H9 (cell line): ENCODE data around the gene ATE1. TPM values are rescaled to one million over a fixed set of nuclear protein-coding genes. Genes with fewer than 3 reads are reported as not detected.

ENCODE experiments used
- DNase-seq: peaks from one replicate; pipeline ENCODE4 v3.0.0-alpha.2; 2017
- H2AFZ ChIP-seq: one replicate; pipeline ENCODE4 v1.6.1; 2013; ENCODE audit warnings: mild to moderate bottlenecking, low read length, control low read depth, moderate library complexity
- H2AK5ac ChIP-seq: 2 replicates; pipeline ENCODE4 v1.6.1; 2013; ENCODE audit warnings: low read length, control low read depth, mixed read lengths; ENCODE audit not compliant: insufficient read length
- H2BK120ac ChIP-seq: one replicate; pipeline ENCODE4 v1.6.1; 2013; ENCODE audit warnings: low read depth, mild to moderate bottlenecking, low read length, control low read depth, inconsistent platforms; ENCODE audit not compliant: poor library complexity, severe bottlenecking
- H2BK12ac ChIP-seq: 2 replicates; pipeline ENCODE4 v1.6.1; 2013; ENCODE audit warnings: low read length, control low read depth, mixed read lengths, low read depth; ENCODE audit not compliant: insufficient read length
- H2BK15ac ChIP-seq: 2 replicates; pipeline ENCODE4 v1.6.1; 2013; ENCODE audit warnings: low read depth, low read length, control low read depth
- H2BK20ac ChIP-seq: one replicate; pipeline ENCODE4 v1.6.1; 2013; ENCODE audit warnings: low read depth, mild to moderate bottlenecking, low read length, control low read depth, inconsistent platforms; ENCODE audit not compliant: poor library complexity, severe bottlenecking
- H2BK5ac ChIP-seq: 2 replicates; pipeline ENCODE4 v1.6.1; 2013; ENCODE audit warnings: low read length, control low read depth, mixed read lengths; ENCODE audit not compliant: insufficient read length
- H3K14ac ChIP-seq: 2 replicates; pipeline ENCODE4 v1.6.1; 2013; ENCODE audit warnings: low read length, control low read depth; ENCODE audit not compliant: insufficient read depth
- H3K18ac ChIP-seq: 2 replicates; pipeline ENCODE4 v1.6.1; 2013; ENCODE audit warnings: low read depth, mild to moderate bottlenecking, mixed read lengths, low read length, control low read depth; ENCODE audit not compliant: insufficient read length
- H3K23ac ChIP-seq: 2 replicates; pipeline ENCODE4 v1.6.1; 2013; ENCODE audit warnings: low read length, control low read depth, mixed read lengths, low read depth; ENCODE audit not compliant: insufficient read length
- H3K23me2 ChIP-seq: 2 replicates; pipeline ENCODE4 v1.6.1; 2013; ENCODE audit warnings: low read depth, mild to moderate bottlenecking, mixed read lengths, low read length, control low read depth; ENCODE audit not compliant: insufficient read length, poor library complexity, severe bottlenecking
- H3K27ac ChIP-seq: 2 replicates; pipeline ENCODE4 v1.5.1; 2013; ENCODE audit warnings: low read length, control low read depth, mixed read lengths, low read depth; ENCODE audit not compliant: insufficient read length
- H3K27me3 ChIP-seq: 2 replicates; pipeline ENCODE4 v1.6.1; 2013; ENCODE audit warnings: low read length, control low read depth, inconsistent platforms; ENCODE audit not compliant: insufficient read depth
- H3K4ac ChIP-seq: 2 replicates; pipeline ENCODE4 v1.6.1; 2013; ENCODE audit warnings: low read depth, mild to moderate bottlenecking, control low read depth, inconsistent platforms, low read length, moderate library complexity
- H3K4me1 ChIP-seq: 2 replicates; pipeline ENCODE4 v1.6.1; 2013; ENCODE audit warnings: low read length, control low read depth, inconsistent platforms; ENCODE audit not compliant: insufficient read depth
- H3K4me2 ChIP-seq: 2 replicates; pipeline ENCODE4 v1.6.1; 2013; ENCODE audit warnings: low read length, control low read depth, mixed read lengths; ENCODE audit not compliant: insufficient read length, insufficient read depth
- H3K56ac ChIP-seq: 2 replicates; pipeline ENCODE4 v1.6.1; 2013; ENCODE audit warnings: low read depth, mild to moderate bottlenecking, mixed read lengths, low read length, control low read depth; ENCODE audit not compliant: insufficient read length
- H3K79me1 ChIP-seq: 2 replicates; pipeline ENCODE4 v1.6.1; 2013; ENCODE audit warnings: low read depth, mild to moderate bottlenecking, moderate library complexity, low read length, control low read depth, inconsistent platforms; ENCODE audit not compliant: insufficient read depth, poor library complexity, severe bottlenecking
- H3K79me2 ChIP-seq: 2 replicates; pipeline ENCODE4 v1.6.1; 2013; ENCODE audit warnings: low read length, control low read depth, inconsistent platforms; ENCODE audit not compliant: insufficient read depth
- H3K9ac ChIP-seq: 2 replicates; pipeline ENCODE4 v1.6.1; 2013; ENCODE audit warnings: low read length, control low read depth, mixed read lengths; ENCODE audit not compliant: insufficient read length; ENCODE audit errors: extremely low read depth
- H3K9me3 ChIP-seq: one replicate; pipeline ENCODE4 v1.6.1; 2013; ENCODE audit warnings: low read depth, low read length, inconsistent platforms; ENCODE audit not compliant: control insufficient read depth
- H3T11ph ChIP-seq: one replicate; pipeline ENCODE4 v1.6.1; 2013; ENCODE audit warnings: mild to moderate bottlenecking, low read length, control low read depth, inconsistent platforms
- H4K20me1 ChIP-seq: one replicate; pipeline ENCODE4 v1.6.1; 2013; ENCODE audit not compliant: control insufficient read depth, insufficient read length, insufficient read depth
- H4K5ac ChIP-seq: 2 replicates; pipeline ENCODE4 v1.6.1; 2013; ENCODE audit warnings: low read depth, mild to moderate bottlenecking, mixed read lengths, low read length, control low read depth; ENCODE audit not compliant: insufficient read length
- H4K8ac ChIP-seq: replicated peaks from 2 replicates; pipeline ENCODE4 v1.6.1; 2013; ENCODE audit warnings: low read length, control low read depth, mixed read lengths, low read depth; ENCODE audit not compliant: insufficient read length
- H4K91ac ChIP-seq: 2 replicates; pipeline ENCODE4 v1.6.1; 2013; ENCODE audit warnings: low read depth, mild to moderate bottlenecking, moderate library complexity, mixed read lengths, low read length, control low read depth; ENCODE audit not compliant: insufficient read length
- H3K27ac Mint-ChIP-seq, 3 experiments: 2 replicates in 2 of 3; 3 replicates in 1 of 3; pipeline ENCODE4 v1.8.0; 2020 to 2021; ENCODE audit warnings: mixed read lengths in 3 of 3, mild to moderate bottlenecking in 1 of 3, moderate library complexity in 1 of 3
- H3K27me3 Mint-ChIP-seq: 2 replicates; pipeline ENCODE4 v1.8.0; 2021; ENCODE audit warnings: low read depth, mild to moderate bottlenecking, moderate library complexity, mixed read lengths
- H3K36me3 Mint-ChIP-seq, 3 experiments: 2 replicates in 2 of 3; 3 replicates in 1 of 3; pipeline ENCODE4 v1.8.0; 2020 to 2021; ENCODE audit warnings: low read depth in 3 of 3, mixed read lengths in 3 of 3; ENCODE audit not compliant: insufficient read depth in 1 of 3
- H3K4me1 Mint-ChIP-seq, 2 experiments: 2 replicates each; pipeline ENCODE4 v1.8.0; 2020; ENCODE audit warnings: mixed read lengths in 2 of 2
- H3K4me3 Mint-ChIP-seq, 2 experiments: 2 replicates in 1 of 2; 3 replicates in 1 of 2; pipeline ENCODE4 v1.8.0; 2020 to 2021; ENCODE audit warnings: mild to moderate bottlenecking in 2 of 2, mixed read lengths in 2 of 2, moderate library complexity in 1 of 2
- H3K9me3 Mint-ChIP-seq, 2 experiments: 2 replicates in 1 of 2; 3 replicates in 1 of 2; pipeline ENCODE4 v1.8.0; 2020; ENCODE audit warnings: mild to moderate bottlenecking in 2 of 2, mixed read lengths in 2 of 2, moderate library complexity in 1 of 2
- WGBS: extraction: QIAGEN DNeasy Blood & Tissue Kit; methylation state at CpG from one replicate; pipeline ENCODE4 v1.1.7; 2013; ENCODE audit warnings: missing lambda C conversion rate, low lambda C conversion rate, mixed read lengths; ENCODE audit not compliant: insufficient read length; ENCODE audit errors: extremely low coverage; 5-methylcytosine and 5-hydroxymethylcytosine counted together
- total RNA-seq: library from RNA; stranded (reverse); gene quantifications from 2 replicates; pipeline ENCODE4 v1.2.1, GENCODE V29; 2021
- TF ChIP-seq, protein P1 (sequence below): fragments of 200-600 bp; sonication (generic); conservative IDR thresholded peaks from 3 replicates; pipeline ENCODE4 v1.8.0; 2021; ENCODE audit warnings: antibody characterized with exemption, mild to moderate bottlenecking

ATE1 gene
- total RNA-seq, 1 experiment from 2014 or later: 29.0 TPM

DNA sequence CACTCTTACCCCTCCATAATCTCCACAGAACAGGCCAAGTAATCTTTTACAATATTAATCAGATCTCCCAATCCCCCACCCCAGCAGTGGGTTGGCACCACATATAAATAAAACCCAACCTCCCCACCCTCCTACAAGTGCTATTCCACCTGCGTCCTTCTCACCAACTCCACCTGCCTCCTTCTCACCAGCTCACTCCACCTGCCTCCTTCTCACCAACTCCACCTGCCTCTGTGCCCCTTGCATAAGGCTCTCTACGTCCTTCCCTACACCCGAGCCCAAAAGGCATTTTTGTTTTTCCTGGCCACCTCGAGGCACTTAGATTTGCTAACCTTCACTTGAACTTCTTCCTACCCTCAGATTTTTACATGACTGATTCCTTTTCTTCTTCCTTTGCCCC lies 89.7 kb downstream of the ATE1 start:
- H3K18ac ChIP-seq: no peak overlapping the region
- H3K27ac ChIP-seq: no peak overlapping the region
- no peaks in the 10 kb centered on the region for H3K23me2 ChIP-seq
- no peaks in the 10 kb centered on the region for H3K9me3 ChIP-seq
- no peaks in the 10 kb centered on the region for H3K9me3 Mint-ChIP-seq
- no peak overlapping the region for H2BK20ac ChIP-seq
- TF ChIP-seq, protein P1, sequence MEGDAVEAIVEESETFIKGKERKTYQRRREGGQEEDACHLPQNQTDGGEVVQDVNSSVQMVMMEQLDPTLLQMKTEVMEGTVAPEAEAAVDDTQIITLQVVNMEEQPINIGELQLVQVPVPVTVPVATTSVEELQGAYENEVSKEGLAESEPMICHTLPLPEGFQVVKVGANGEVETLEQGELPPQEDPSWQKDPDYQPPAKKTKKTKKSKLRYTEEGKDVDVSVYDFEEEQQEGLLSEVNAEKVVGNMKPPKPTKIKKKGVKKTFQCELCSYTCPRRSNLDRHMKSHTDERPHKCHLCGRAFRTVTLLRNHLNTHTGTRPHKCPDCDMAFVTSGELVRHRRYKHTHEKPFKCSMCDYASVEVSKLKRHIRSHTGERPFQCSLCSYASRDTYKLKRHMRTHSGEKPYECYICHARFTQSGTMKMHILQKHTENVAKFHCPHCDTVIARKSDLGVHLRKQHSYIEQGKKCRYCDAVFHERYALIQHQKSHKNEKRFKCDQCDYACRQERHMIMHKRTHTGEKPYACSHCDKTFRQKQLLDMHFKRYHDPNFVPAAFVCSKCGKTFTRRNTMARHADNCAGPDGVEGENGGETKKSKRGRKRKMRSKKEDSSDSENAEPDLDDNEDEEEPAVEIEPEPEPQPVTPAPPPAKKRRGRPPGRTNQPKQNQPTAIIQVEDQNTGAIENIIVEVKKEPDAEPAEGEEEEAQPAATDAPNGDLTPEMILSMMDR: no peak
- H4K8ac ChIP-seq: no peak overlapping the region
- no peak overlapping the region for H3K4me3 Mint-ChIP-seq
- H3T11ph ChIP-seq: no peak overlapping the region
- no peak overlapping the region for H2BK12ac ChIP-seq
- H3K9ac ChIP-seq: no peak overlapping the region
- H3K27me3 ChIP-seq: no peaks in the 10 kb centered on the region
- H3K4me2 ChIP-seq: no peak overlapping the region
- H2BK120ac ChIP-seq: no peak overlapping the region
- no peaks in the 10 kb centered on the region for H3K4me1 ChIP-seq
- no peak overlapping the region for H2AFZ ChIP-seq
- H3K27ac Mint-ChIP-seq: peak overlapping the region in 2 of 3 experiments; percentile 1 to 9; a peak in 2 of 7 replicates
- H3K79me1 ChIP-seq: no peaks in the 10 kb centered on the region
- no CpG with 5 or more reads among the region's 4 CpGs for WGBS
- no peak overlapping the region for H4K5ac ChIP-seq
- H3K4ac ChIP-seq: no peak overlapping the region
- no peak overlapping the region for H3K23ac ChIP-seq
- no peak overlapping the region for H2BK5ac ChIP-seq
- no peak overlapping the region for H3K14ac ChIP-seq
- H2AK5ac ChIP-seq: no peak overlapping the region
- no peaks in the 10 kb centered on the region for H3K79me2 ChIP-seq
- no peaks in the 10 kb centered on the region for H3K27me3 Mint-ChIP-seq
- no peaks in the 10 kb centered on the region for H4K20me1 ChIP-seq
- no peak overlapping the region for H4K91ac ChIP-seq
- peaks cover 0 to 8% (median 7%) of the 10 kb centered on the region in 3 experiments; a peak in 3 of 7 replicates for H3K36me3 Mint-ChIP-seq
- H2BK15ac ChIP-seq: no peak overlapping the region
- no peak for DNase-seq
- no peak overlapping the region for H3K56ac ChIP-seq
- peaks cover 7% of the 10 kb centered on the region in 2 experiments for H3K4me1 Mint-ChIP-seq
